GM23338 (cell line): Measurements from ENCODE around the gene RIIAD1.

Experiments used
- CREB1 ChIP-seq: fragments of 250-450 bp; sonication (Bioruptor Pico); IDR thresholded peaks from 2 replicates; pipeline ENCODE4 v1.5.0; 2020; ENCODE audit warnings: low read depth, mild to moderate bottlenecking, moderate library complexity
- ETS1 ChIP-seq: IDR thresholded peaks from 2 replicates; pipeline ENCODE4 v1.6.1; 2016; ENCODE audit warnings: antibody characterized with exemption
- EZH2 ChIP-seq: fragments of 200-600 bp; sonication (generic); IDR thresholded peaks from one replicate; pipeline ENCODE4 v1.8.0; 2017; ENCODE audit warnings: antibody characterized with exemption, mild to moderate bottlenecking, low read depth; ENCODE audit not compliant: unreplicated experiment
- EZH2phosphoT487 ChIP-seq: fragments of 200-600 bp; sonication (generic); IDR thresholded peaks from one replicate; pipeline ENCODE4 v1.8.1; 2018; ENCODE audit warnings: antibody characterized with exemption; ENCODE audit not compliant: unreplicated experiment
- JUNB ChIP-seq: IDR thresholded peaks from one replicate; pipeline ENCODE4 v1.6.1; 2016; ENCODE audit warnings: antibody characterized with exemption; ENCODE audit not compliant: unreplicated experiment
- POLR2AphosphoS5 ChIP-seq: IDR thresholded peaks from 2 replicates; pipeline ENCODE4 v1.6.1; 2016; ENCODE audit warnings: antibody characterized with exemption, low read depth
- REST ChIP-seq: IDR thresholded peaks from one replicate; pipeline ENCODE4 v1.6.1; 2018; ENCODE audit warnings: antibody characterized with exemption; ENCODE audit not compliant: unreplicated experiment
- STAT1 ChIP-seq: IDR thresholded peaks from one replicate; pipeline ENCODE4 v1.6.1; 2016; ENCODE audit warnings: antibody characterized with exemption; ENCODE audit not compliant: unreplicated experiment
- ZNF331 ChIP-seq: fragments of 250-450 bp; sonication (Bioruptor Pico); IDR thresholded peaks from 2 replicates; pipeline ENCODE4 v1.5.0; 2020; ENCODE audit warnings: low read depth, mild to moderate bottlenecking, moderate library complexity
- ZNF462 ChIP-seq: fragments of 250-450 bp; sonication (Bioruptor Pico); IDR thresholded peaks from 2 replicates; pipeline ENCODE4 v1.5.0; 2020; ENCODE audit warnings: mild to moderate bottlenecking, moderate library complexity
- TF ChIP-seq, protein P1 (sequence below), 2 experiments: fragments of 200-600 bp in 1 of 2; sonication (generic) in 1 of 2; conservative IDR thresholded peaks; 2 replicates each; pipeline versions ENCODE4 v1.5.1 to v1.6.1; 2016 to 2017; ENCODE audit warnings: antibody characterized with exemption in 2 of 2, low read depth in 2 of 2, mild to moderate bottlenecking in 2 of 2, moderate library complexity in 1 of 2

DNA sequence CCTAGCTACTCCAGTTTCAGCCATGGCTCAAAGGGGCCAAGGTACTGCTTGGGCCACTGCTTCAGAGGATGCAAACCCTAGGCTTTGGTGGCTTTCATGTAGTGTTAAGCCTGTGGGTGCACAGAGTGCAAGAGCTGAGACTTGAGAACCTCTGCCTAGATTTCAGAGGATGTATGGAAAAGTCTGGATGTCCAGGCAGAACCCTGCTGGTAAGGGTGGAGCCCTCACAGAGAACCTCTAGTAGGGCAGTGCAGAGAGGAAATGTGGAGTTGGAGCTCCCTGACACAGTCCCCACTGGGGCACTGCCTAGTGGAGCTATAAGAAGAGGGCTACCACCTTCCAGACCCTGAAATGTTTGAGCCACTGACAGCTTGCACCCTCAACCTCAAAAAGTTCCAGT is 16.2 kb downstream of the RIIAD1 start:
- TF ChIP-seq, protein P1, sequence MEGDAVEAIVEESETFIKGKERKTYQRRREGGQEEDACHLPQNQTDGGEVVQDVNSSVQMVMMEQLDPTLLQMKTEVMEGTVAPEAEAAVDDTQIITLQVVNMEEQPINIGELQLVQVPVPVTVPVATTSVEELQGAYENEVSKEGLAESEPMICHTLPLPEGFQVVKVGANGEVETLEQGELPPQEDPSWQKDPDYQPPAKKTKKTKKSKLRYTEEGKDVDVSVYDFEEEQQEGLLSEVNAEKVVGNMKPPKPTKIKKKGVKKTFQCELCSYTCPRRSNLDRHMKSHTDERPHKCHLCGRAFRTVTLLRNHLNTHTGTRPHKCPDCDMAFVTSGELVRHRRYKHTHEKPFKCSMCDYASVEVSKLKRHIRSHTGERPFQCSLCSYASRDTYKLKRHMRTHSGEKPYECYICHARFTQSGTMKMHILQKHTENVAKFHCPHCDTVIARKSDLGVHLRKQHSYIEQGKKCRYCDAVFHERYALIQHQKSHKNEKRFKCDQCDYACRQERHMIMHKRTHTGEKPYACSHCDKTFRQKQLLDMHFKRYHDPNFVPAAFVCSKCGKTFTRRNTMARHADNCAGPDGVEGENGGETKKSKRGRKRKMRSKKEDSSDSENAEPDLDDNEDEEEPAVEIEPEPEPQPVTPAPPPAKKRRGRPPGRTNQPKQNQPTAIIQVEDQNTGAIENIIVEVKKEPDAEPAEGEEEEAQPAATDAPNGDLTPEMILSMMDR (conservative IDR thresholded peaks at IDR 0.05; ENCODE audit: low read depth in 2 of 2) = no peak
- TF ChIP-seq REST (no peak), EZH2 (no peak), POLR2AphosphoS5 (no peak), CREB1 (CRISPR knock-in tag) (no peak), EZH2phosphoT487 (no peak), STAT1 (no peak), ETS1 (no peak), ZNF331 (no peak), JUNB (no peak), ZNF462 (no peak)
